GM12872 (cell line): ENCODE measurements around the gene OR2T2.
A peak's percentile ranks its signal among the peaks of the same experiment; 100 is the strongest.
"Not testable (repeated sequence)": the region's sequence is repeated elsewhere in the genome, so short reads cannot be mapped to it uniquely, and the experiment has no call there.

Experiments used
- CTCF ChIP-seq: IDR thresholded peaks from 3 replicates; pipeline ENCODE4 v1.5.1; 2011; ENCODE audit warnings: low read depth, mild to moderate bottlenecking, low read length, moderate library complexity; ENCODE audit not compliant: insufficient read depth

Gene OR2T2

GRCh38 chr1:248445399-248445798 lies at the start of gene OR2T2:
TSS of gene OR2T2 (plus strand) at chr1:248445637. CDS start at chr1:248452798, 7,161 bp downstream.
- not testable (repeated sequence) for TF ChIP-seq CTCF

GRCh38 chr1:248402748-248403147 lies 42.7 kb upstream of the OR2T2 start, which contains the start of gene OR2T1:
TSS of gene OR2T1 (plus strand) at chr1:248403048. CDS start at chr1:248406148, 3,100 bp downstream.
- no peak for TF ChIP-seq CTCF

GRCh38 chr1:248404024-248404423 lies 41.4 kb upstream of the OR2T2 start:
- TF ChIP-seq CTCF, result peak; percentile 42

- TF ChIP-seq CTCF, result no peak
Measured at GRCh38 chr1:248406721-248407692, 38.4 kb upstream of the OR2T2 start.

GRCh38 chr1:248416226-248416625 lies 29.2 kb upstream of the OR2T2 start:
- no peak for TF ChIP-seq CTCF

GRCh38 chr1:248417854-248418253 lies 27.6 kb upstream of the OR2T2 start:
- TF ChIP-seq CTCF, result no peak

GRCh38 chr1:248421384-248421783 lies 24.1 kb upstream of the OR2T2 start:
- TF ChIP-seq CTCF, result no peak
